Measurements from ENCODE around the gene DPH2.

- TF ChIP-seq CTCF (IDR thresholded peaks at IDR 0.05): no peak
- TF ChIP-seq POLR2A (IDR thresholded peaks at IDR 0.05): no peak
These were observed 9.4 kb downstream of the DPH2 start for GRCh38 chr1:43979261-43979527.

Measured in uterus (tissue), 2 donors.